Stimulated activated naive CD4-positive, alpha-beta T cell treated with Interleukin-2 at 50 U/mL for 16 hours (primary cell): ENCODE data around the gene ABT1.
A peak's percentile ranks its signal among the peaks of the same experiment; 100 is the strongest.

Experiments
- DNase-seq: peaks from one replicate; lab custom pipeline; 2025; lab: John Stamatoyannopoulos, UW

ABT1 gene

DNA sequence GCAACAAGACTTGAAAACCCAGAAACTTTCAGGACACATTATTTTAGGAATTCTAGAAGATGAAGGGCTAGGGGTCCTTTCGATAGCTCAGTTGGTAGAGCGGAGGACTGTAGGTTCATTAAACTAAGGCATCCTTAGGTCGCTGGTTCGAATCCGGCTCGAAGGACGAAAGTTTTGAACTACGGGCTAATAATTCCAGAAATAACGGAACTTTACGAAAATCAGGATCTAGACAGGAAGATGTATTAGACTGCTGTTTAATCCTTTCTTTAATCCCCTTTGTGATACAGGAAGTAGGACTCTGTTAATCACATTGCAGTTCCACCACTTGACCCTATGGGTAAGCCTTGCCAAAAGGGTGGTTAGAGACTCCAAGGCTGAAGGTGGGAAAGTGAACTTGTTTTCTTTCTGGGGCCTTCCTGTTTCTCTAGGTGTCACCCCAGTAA is 21.2 kb upstream of the ABT1 start:
- no peak for DNase-seq

DNA sequence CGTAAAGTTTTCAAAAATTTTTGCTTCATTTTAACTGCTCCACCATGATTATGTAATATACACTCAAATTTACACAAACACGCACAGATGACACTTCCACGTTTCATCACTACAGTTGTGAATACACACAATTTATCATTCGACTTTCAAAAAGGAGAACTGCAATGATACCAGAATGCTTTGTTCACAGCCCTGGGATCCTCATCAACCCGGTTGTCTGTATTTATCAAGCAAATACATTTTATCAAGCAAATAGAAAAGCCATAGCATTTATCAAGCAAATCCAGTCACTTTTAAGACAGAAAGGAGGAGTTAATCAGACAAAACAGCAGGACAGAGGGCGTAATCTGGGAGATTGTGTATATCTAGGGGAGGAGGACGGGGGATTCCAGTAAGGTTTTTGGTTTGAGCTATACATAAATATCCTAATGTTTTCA is 20.3 kb upstream of the ABT1 start:
- no peak for DNase-seq

- peak; percentile 45 for DNase-seq
Measured at GRCh38 chr6:26576929-26577719, 19.6 kb upstream of the ABT1 start.

DNA sequence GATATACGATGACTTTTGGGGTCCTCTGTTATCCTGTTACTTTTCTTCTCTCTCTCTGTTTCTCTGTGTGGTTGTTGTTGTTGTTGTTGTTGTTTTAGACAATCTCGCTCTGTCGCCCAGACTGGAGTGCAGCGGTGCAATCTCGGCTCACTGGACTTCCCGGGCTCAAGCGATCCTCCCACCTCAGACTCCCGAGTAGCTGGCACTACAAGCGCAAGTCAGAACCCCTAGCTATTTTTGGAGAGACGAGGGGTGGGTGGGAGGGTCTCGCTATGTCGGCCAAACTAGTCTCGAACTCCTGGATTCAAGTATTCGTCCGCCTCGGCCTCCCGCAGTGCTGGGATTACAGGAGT is 19.1 kb upstream of the ABT1 start:
- DNase-seq = no peak

GRCh38 chr6:26578279-26578678 is 18.5 kb upstream of the ABT1 start:
- DNase-seq = no peak

DNA sequence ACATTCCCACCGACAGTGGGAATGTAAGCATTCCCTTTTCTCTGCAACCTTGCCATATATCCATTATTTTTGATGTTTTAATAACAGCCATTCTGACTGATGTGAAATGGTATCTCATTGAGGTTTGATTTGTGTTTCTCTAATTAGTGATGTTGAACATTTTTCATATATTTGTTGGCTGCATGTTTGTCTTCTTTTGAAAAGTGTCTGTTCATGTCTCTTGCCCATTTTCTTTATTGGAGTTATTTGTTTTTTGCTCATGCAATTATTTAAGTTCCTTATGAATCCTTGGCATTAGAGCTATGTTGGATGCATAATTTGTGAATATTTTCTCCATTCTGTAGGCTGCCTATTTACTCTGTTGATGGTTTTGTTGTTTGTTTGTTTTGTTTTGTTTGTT is 18.0 kb upstream of the ABT1 start:
- DNase-seq = no peak

- no peak for DNase-seq
Measured at GRCh38 chr6:26581164-26581915, 15.4 kb upstream of the ABT1 start.

DNA sequence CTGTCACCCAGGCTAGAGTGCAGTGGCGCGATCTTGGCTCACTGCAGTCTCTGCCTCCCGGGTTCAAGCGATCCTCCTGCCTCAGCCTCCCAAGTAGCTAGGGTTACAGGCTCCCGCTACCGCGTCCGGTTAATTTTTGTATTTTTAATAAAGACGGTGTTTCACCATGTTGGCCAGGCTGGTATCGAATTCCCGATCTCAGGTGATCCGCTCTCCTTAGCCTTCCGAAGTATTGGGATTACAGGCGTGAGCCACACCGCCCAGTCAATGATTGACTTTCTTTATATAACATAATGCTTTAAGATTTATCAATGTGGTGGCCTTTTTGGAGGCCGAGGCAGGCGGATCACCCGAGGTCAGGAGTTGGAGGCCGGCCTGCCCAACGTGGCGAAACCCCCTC is 7.8 kb upstream of the ABT1 start:
- no peak for DNase-seq

- DNase-seq = no peak
Measured at GRCh38 chr6:26592649-26593048, 4.1 kb upstream of the ABT1 start.

- DNase-seq = no peak
Measured at GRCh38 chr6:26593278-26594130, 3.2 kb upstream of the ABT1 start.

GRCh38 chr6:26594131-26594498 is 2.6 kb upstream of the ABT1 start:
- no peak for DNase-seq

- DNase-seq = no peak
Measured at GRCh38 chr6:26594730-26595632, 1.8 kb upstream of the ABT1 start.

DNA sequence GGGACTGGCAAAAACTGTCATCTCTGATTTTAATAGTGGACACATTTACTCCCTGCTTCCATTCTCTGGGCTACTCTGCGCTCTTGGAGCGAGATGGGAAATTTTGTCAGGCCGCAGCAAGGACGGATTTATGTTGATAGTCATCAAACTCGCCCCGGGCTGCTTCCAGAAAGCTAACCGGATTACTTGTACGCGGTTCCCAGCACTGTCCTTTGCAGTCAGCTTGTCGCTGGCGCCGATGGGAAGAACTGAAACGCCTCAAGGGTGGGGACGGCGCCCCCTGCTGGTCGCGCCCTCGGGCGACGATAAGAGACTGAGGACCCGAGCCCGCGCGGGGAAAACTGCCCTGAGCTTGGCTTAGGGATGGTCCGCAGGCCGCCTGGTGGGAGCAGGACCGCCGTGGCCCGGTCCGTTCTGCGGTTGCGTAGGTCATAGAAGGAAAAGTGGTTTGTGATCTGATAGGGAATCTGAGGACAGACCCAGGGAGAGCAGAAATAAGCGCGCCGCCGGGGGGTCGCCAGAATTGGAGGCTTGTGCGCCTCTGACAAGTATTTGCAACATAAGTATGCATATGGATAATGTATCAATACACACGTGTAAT is 984 bp upstream of the ABT1 start:
- peak; percentile 83 for DNase-seq

DNA sequence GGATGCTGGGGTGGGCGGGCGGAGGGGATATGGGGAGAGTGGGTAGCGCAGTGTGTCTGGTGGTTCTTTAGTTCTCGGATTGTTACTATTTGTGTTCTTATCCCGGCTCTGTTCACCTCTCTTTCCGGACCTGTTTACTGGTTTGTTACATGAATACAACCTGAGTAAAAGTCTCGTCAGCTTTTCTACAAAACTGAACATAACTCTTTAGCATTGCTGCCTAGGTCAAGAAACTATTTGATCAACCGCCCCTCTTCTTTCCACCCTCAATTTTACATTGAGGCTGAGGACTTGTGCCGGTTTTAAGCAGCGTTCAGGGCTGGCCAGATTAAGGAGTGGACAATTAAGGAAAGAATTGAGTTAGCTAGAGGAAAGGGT is 625 bp downstream of the ABT1 start:
- no peak for DNase-seq

- DNase-seq = no peak
Measured at GRCh38 chr6:26597821-26598220, 1.1 kb downstream of the ABT1 start.

- DNase-seq = no peak
Measured at GRCh38 chr6:26598267-26598666, 1.5 kb downstream of the ABT1 start.

GRCh38 chr6:26599134-26599533 is 2.4 kb downstream of the ABT1 start:
- no peak for DNase-seq

DNA sequence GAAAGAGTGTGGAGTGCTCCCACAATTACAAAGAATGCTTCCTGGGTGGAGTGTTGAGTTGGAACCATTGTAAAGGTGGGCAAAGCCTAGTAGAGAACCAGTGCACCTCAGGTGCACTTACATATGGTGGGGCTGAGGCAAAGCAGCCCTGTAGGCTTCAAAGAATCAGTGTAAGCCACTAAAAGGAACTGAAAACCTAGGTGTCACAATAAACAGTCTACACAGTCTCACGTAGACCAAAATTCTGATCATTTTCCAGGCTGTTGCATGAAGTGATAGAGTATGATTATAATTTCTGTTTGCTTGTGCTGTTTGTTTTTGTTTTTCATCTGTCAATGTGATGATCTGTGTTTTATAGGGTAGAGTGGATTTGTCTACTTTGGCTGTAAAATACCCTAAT is 2.8 kb downstream of the ABT1 start:
- DNase-seq = no peak

DNA sequence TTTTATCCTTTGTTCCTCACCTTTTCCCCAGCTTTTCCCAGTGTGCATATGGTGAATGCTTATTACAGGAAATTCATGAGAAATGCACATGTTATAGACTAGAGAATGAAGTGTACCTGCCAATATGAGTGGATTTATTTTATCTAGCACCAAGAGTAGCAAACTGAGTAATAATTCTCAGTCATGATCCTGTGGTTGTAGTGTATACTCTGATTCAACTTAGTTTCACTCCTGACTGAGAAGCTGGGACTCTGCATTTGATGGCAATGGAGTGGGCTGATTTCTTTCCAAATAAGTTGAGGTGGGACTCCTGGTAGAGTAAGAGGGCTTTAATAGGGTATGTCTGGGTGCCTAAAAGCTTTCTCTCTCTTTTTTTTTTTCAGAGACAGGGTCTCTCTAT is 4.0 kb downstream of the ABT1 start:
- DNase-seq = no peak

DNA sequence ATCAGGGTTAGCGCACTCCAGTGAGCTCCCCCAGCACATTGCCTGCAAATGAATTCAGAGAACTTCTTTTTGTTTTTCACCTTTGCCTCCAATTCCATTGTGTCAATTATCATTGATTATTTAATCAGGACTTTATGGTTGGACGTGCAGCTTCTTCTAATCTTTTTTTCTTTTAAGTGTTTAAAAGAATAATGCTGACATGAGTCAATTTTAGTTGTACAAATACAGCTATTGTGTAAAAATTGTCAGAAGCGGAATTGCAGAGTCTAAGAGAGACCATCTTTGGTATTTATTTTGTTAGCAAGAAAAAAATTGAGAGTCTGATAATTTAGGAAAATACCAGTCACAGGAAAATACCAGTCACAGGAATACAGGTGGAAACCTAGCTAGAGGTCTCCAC is 5.5 kb downstream of the ABT1 start:
- no peak for DNase-seq

DNA sequence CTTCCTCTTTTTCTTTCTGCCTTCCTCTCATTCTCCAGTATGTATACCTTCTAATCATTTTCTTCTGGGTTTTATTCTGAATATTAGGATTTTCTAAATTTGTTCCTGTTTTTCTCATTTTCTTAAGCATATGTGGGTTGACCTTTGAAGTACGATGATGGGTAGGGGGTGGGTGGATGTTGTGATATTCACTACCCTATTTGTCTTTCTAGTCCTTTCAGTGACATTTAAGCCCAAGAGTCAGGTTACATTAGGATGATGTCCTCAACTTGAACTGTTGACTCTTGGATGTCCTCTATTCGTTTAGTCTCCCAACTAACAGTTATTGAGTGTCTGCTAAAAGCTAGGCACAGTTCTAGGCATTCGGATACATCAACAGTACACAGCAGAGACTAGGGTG is 7.3 kb downstream of the ABT1 start:
- DNase-seq = no peak
